Measurements from ENCODE around the gene RTP1.

DNA sequence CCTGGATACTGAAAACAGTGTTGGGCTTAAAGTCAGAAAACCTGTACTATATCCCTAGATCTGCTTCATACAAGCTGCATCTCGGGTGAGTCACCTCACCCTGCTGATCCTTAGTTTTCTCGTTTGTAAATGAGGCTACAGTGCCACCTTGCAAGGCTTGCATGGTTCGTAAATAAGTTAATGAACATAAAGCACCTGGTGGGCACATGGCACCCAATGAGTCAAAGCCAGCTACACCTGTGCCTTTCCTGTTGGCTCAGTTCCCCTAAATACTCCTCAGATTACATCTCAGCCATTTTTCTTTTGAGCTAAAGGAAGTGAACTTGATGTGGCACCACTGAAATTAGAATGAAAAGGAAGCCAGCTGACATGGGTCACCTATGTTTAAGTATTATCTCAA is 26.5 kb downstream of the RTP1 start:
- TF ChIP-seq, protein P1, sequence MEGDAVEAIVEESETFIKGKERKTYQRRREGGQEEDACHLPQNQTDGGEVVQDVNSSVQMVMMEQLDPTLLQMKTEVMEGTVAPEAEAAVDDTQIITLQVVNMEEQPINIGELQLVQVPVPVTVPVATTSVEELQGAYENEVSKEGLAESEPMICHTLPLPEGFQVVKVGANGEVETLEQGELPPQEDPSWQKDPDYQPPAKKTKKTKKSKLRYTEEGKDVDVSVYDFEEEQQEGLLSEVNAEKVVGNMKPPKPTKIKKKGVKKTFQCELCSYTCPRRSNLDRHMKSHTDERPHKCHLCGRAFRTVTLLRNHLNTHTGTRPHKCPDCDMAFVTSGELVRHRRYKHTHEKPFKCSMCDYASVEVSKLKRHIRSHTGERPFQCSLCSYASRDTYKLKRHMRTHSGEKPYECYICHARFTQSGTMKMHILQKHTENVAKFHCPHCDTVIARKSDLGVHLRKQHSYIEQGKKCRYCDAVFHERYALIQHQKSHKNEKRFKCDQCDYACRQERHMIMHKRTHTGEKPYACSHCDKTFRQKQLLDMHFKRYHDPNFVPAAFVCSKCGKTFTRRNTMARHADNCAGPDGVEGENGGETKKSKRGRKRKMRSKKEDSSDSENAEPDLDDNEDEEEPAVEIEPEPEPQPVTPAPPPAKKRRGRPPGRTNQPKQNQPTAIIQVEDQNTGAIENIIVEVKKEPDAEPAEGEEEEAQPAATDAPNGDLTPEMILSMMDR (conservative IDR thresholded peaks at IDR 0.05), result no peak
- no peak for TF ChIP-seq ZFX (IDR thresholded peaks at IDR 0.05)
